NCI-H524 treated with DMSO at 0.1 percent for 48 hours (cell line): ENCODE measurements around the gene CPNE7.
"Not testable (repeated sequence)": the region's sequence is repeated elsewhere in the genome, so short reads cannot be mapped to it uniquely, and the experiment has no call there.

ENCODE experiments used
- DNase-seq: peaks from one replicate; lab custom pipeline; 2025; lab: John Stamatoyannopoulos, UW

The CPNE7 gene

GRCh38 chr16:89567656-89568594 is 7.6 kb upstream of the CPNE7 start:
- DNase-seq, result no peak

- no peak for DNase-seq
These were observed 5.8 kb upstream of the CPNE7 start for GRCh38 chr16:89569506-89570341.

DNA sequence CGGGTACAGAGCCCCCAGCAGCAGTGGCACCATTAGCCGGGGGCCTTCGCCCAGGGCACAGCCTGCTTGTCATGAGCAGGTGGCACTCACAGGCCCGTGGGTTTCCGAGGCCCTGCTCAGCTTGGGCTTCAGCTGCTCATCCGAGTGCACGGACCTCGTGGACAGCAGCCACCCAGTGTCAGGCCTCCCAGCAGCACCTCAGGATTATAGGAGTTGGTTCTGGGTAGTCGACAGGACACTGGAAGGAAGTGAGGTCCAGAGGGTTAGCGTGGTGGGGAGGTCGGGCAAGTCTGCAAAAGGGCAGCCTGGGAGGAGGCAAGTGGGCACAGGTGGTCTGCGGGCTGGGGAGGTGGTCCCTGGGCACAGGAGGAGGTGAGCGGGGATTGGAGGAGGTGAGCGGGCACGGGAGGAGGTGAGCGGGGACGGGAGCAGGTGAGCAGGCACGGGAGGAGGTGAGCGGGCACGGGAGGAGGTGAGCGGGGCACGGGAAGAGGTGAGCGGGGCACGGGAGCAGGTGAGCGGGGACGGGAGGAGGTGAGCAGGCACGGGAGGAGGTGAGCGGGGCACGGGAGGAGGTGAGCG is 5.1 kb upstream of the CPNE7 start:
- no peak for DNase-seq

GRCh38 chr16:89570983-89571598 is 4.5 kb upstream of the CPNE7 start:
- not testable (repeated sequence) for DNase-seq

- DNase-seq, result no peak
These were observed 3.9 kb upstream of the CPNE7 start for GRCh38 chr16:89571636-89572035.

GRCh38 chr16:89572073-89572484 is 3.5 kb upstream of the CPNE7 start:
- DNase-seq, result no peak

DNA sequence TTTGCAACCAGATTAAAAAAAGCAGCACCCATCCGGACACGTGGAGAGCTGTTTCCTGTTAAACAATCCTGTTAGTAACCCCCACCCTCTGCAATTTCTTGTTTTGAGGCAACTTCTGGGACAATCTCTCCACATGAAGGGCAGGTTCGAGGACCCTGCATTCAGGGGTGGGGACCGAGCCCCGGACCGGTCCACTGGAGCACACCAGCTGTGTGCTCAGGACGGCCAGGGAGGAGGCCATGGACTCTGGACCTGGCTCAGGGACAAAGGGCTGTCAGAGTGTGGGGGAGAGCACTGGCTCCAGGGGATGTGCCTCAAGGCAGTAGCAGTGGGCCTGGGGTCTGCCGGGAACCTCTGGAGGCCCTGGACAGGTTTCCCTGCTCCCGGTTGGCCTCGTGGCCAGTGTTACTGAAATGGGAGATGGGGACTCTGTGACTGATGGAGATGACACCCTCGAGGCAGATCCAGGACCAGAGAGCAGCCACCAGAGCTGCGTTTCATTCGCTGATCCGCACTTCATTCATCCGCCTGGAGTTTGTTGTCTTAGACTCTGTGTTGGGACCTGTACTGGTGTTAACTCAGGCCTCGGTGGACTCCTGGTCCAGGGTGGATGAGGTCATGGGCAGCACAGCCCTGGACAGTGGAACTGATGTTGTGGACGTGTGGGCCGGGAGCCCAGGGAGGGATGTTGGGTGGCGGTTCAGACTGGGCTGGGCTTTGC is 2.9 kb upstream of the CPNE7 start:
- DNase-seq, result no peak

DNA sequence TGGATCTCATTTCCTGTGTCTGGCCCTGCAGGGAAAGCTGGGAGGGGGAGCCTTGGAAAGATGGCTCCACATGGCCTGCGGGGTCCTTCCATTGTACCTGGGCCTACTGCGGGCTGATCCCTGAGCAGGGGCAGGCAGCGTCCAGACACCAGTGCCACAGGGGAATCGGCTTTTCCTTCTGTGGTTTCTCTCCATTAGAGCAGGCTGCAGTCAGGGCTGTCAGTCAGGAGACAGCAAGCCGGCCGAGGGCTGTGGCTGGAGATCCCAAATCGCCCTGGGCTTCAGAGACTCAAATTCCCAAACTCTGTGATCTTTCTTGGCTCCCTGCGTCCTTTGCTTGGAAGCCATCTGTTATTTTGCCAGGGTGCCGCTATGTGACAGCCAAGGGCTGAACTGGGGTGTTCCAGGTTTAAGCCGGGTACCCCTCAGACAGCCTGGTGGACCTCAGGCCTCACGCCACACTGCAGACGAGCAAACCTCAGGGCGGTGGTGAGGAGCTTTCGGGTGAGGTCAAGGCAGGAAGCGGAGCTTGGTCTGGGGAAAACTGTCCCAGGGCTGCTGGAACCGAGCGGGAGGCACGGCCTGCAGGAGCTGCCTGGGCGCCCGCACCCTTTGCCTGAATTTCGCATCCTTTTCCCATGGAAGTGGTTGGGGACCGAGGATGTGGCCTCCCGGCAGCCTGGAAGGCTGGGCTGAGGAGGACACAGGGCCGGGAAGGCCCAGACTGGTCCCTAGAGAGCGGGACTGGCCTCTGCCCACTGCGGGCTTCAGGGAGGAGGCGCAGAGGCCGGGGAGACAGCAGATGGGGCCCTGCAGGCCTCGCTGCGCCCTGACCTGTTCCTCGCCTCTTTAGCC is 1.5 kb upstream of the CPNE7 start:
- no peak for DNase-seq

- DNase-seq, result no peak
These were observed 794 bp upstream of the CPNE7 start for GRCh38 chr16:89574681-89575246.

DNA sequence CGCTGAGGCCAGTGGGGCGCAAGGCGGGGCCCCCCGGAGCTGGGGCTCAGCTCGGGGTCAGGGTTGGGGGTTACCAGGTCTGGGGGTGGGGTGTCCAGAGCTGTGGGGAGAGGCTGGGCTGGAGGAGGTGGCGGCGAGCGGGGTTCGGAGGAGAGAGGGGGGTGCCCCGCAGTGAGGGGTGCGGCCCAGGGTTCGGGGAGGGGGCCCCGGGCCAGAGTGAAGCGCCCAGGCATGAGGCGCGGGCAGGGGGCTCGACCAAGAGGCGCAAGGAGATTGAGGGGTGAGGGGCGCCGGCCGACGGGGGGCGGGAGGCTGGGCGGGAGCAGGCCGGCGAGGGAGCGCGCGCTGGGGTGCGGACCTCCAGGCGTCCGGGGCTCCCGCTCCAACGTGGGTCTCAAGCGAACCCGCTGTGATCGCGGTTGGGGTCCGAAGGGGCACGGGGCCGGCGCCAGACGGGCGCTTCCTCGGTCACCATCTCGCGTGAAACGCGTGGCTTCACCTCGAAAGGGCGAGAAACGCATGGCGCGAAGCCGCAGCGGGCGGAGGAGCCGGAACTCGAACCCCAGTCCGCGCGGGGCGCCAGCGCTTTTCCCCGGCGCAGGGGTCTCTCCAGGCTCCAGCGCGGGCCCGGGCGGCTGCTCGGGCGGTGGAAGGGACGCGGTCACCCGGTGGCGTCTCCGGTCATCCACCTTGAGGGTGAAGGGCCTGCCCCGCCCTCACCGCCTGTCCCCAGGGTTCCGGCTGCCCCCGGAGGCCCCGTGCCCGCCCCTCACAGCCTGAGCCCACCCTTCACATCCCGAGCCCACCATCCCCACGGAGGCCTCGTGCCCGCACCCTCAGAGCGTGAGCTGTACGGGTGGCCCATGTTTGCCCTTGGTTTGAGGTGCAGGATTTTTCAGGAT is 846 bp downstream of the CPNE7 start:
- no peak for DNase-seq

DNA sequence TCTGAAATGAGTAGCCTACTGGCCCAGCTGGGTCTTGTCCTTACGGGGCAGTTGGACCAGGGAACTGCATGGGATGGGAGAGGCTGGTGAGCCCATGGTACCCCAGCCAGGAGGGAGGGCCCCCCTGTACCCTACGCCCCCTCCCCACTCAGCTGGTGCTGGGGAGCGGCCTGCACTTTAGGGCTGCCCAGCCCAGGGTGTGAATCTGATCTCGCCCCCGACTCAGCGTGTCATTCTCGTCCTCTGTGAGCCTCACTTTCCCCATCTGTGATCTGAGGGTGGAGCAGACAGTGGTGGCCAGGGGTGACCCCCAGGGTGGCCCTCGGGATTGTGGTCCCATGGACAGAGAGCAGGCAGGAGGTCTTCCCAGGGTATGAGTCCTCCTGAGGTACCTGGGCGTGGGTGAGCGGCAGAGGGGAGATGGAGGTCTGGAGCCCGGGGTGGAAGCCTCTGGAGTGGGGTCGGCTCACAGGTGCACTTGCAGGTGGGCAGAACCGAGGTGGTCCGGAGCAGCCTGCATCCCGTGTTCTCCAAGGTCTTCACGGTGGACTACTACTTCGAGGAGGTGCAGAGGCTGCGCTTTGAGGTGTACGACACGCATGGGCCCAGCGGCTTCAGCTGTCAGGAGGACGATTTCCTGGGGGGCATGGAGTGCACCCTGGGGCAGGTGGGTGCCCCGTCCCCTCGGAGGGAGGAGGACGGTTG is 1.6 kb downstream of the CPNE7 start:
- no peak for DNase-seq

- no peak for DNase-seq
These were observed 3.8 kb downstream of the CPNE7 start for GRCh38 chr16:89579351-89579750.

DNA sequence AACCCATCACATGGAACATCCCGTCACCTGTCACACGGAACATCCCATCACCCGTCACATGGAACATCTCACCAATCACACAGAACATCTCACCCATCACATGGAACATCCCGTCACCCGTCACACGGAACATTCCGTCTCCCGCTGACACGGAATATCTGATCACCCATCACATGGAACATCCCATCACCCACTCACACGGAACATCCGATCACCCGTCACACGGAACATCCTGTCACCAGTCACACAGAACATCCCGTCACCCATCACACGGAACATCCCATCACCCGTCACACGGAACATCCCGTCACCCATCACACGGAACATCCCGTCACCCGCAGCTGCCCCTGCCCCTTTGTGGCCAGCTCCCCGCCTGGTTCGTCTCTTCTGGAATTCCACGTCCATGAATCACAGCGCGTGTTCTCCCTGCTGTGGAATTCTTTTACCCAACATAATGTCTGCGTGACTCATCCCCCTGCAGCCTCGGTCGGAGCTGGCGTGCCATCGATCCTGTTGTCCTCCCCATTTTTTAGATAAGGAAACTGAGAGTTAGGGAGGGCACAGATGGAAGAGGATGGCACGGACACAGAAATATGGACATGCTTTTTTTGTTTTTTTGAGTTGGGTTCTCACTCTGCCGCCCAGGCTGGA is 5.6 kb downstream of the CPNE7 start:
- DNase-seq, result no peak

DNA sequence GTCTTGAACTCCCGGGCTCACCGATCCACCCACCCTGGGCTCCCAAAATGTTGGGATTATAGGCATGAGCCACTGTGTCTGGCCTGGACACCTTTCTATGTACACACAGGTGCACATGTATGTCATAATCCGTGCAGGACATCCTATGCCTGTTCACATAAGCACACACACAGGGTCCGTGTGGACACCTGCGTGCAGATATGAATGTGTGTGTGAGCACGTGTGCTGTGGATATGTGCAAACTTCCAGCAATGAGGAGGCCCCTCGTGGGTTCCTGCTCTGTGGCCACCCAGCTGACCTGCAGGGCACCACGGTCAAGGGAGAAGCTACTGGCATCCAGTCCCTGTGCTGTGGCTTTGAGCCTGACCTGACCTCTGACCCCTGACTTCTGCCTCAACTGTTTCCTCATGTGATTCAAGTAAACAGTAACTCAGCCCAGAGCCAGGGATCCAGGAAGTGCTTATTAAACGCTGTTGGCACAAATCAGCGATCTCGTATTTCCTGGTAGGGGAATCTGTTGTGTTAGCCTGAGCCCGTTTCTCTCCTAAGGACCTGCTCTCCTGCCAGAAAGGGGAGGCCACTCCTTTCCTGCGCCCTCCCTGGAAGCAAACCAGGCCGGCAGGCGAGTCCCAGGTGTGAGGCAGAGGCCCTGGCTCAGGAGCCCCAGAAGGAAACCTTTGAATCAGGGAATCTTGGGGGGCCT is 6.5 kb downstream of the CPNE7 start:
- DNase-seq, result no peak

DNA sequence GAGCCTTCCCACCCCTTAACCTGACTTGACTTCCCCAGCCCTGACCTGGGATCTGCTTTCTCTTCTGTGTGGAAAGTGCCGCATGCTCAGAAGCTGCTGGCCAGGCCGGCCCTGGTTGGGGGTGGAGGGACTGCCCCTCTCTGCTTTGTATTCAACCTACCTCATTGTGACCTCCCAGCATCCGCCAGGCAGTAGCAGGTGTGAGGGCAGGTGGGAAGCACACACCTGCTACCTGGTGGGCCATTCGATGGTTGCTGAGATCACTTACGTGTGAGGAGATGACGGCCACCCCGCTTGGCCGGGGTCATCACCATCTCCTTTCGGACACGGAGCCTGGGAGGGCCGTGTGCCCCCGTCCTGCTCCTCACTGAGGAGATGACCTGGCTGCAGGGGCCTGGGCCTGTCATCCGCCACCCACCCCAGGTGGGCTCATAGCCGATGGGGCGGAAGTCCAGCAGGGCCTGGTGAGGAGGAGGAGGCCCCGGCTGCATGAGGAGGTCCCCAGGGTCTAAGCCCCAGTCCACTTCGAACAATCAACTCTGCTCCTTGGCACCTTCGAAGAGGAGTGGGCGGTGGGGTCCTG is 7.1 kb downstream of the CPNE7 start:
- no peak for DNase-seq

DNA sequence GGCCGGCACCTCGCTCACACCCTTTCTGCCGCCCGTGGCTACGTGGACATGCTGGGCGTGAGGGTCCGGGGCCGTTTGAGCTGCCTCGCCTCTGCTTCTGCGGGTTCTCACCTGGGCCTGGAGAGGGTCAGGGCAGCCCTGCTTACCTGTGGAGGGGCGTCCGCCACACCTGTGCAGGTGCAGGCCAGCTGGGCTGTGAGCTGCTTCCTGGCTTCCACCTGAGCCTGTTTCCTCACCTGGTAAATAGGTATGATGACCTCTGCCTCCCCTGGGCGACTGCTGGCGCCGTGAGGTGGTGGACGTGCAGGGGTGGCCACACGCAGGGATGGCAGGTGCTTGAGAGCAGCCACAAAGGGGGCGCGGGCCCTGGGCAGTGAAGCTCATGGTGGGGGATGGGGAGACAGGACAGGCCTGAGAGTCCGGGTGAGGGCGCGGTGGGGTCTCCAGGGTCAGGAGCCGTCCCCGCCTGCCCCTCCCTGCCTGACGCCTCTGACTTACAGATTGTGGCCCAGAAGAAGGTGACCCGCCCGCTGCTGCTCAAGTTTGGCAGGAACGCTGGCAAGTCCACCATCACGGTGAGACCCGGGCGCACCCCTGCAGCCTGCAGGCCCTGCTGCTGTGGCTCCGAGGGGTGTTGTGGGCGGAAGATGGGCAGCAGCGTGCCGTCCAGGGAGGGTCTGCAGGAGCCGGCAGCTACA is 7.8 kb downstream of the CPNE7 start:
- DNase-seq, result no peak
